Neural crest cell (in vitro differentiated cells): ENCODE results near the gene ARHGAP18. TPM values are rescaled to one million over a fixed set of nuclear protein-coding genes. Genes with fewer than 3 reads are reported as not detected.

ENCODE experiments used
- DNase-seq: peaks from one replicate; pipeline ENCODE4 v3.0.0; 2021; ENCODE audit warnings: low read depth, mixed read lengths, low spot score
- H3K27ac Mint-ChIP-seq: one replicate; pipeline ENCODE4 v1.8.0; 2021; ENCODE audit warnings: mild to moderate bottlenecking, mixed read lengths; ENCODE audit not compliant: unreplicated experiment
- H3K27me3 Mint-ChIP-seq: 2 replicates; pipeline ENCODE4 v1.8.0; 2021; ENCODE audit warnings: low read depth, mild to moderate bottlenecking, mixed read lengths
- H3K36me3 Mint-ChIP-seq: 2 replicates; pipeline ENCODE4 v1.8.0; 2021; ENCODE audit warnings: low read depth, mild to moderate bottlenecking, mixed read lengths
- H3K4me1 Mint-ChIP-seq: 2 replicates; pipeline ENCODE4 v1.8.0; 2021; ENCODE audit warnings: mixed read lengths
- H3K4me3 Mint-ChIP-seq: one replicate; pipeline ENCODE4 v1.8.0; 2021; ENCODE audit warnings: mild to moderate bottlenecking, mixed read lengths
- H3K9me3 Mint-ChIP-seq: 2 replicates; pipeline ENCODE4 v1.8.0; 2021; ENCODE audit warnings: mixed read lengths
- total RNA-seq: library from RNA; stranded (reverse); gene quantifications from 2 replicates; pipeline ENCODE4 v1.2.1, GENCODE V29; 2021
- TF ChIP-seq, protein P1 (sequence below): fragments of 200-600 bp; sonication (generic); conservative IDR thresholded peaks from 2 replicates; pipeline ENCODE4 v1.5.0; 2021; ENCODE audit warnings: antibody characterized with exemption, mild to moderate bottlenecking

The ARHGAP18 gene
- total RNA-seq, 1 donor from 2014 or later = 3.4 TPM

DNA sequence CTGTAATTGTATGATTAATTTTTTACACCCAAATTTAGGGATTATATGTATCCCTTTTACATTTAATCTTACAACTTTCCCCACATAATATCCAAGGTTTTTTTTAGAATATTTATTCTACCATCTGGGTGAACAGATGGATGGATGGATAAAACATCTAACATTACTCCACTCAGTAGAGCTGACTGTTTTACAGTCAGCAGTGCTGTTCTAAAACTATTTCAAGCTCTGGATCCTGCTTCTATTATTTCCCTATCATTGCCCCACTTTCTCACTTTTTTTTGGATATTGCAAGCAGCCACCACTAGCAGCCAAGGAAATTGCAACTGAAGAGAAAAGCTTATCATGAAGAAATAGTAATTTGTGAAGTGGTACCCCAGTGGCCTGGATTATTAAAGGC is 173.7 kb downstream of the ARHGAP18 start:
- no peaks in the 10 kb centered on the region for H3K27me3 Mint-ChIP-seq

DNA sequence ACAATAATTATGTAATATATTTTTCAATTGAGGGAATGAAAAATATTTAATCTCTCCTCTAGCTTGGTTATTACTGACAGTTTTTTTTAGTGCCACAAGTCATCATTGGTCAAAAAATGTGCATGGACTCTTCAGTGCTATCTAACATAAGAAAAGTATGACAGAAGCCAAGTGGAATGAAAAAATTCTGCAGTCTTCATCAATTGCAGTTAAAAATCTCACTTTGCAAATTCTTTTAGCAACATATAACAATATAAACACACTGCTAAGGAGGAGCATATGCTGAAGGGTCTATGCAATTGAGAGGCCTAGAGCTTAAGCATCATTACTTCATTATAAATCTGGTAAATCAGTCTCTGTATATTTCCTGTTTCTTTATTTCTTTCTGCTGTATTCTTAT is 175.1 kb downstream of the ARHGAP18 start:
- Mint-ChIP-seq H3K36me3 (peaks cover 2% of the 10 kb centered on the region), H3K27ac (no peak overlapping the region), H3K4me1 (no peaks in the 10 kb centered on the region), H3K27me3 (no peaks in the 10 kb centered on the region), H3K9me3 (peaks cover 4% of the 10 kb centered on the region), H3K4me3 (no peak overlapping the region)
- TF ChIP-seq, protein P1, sequence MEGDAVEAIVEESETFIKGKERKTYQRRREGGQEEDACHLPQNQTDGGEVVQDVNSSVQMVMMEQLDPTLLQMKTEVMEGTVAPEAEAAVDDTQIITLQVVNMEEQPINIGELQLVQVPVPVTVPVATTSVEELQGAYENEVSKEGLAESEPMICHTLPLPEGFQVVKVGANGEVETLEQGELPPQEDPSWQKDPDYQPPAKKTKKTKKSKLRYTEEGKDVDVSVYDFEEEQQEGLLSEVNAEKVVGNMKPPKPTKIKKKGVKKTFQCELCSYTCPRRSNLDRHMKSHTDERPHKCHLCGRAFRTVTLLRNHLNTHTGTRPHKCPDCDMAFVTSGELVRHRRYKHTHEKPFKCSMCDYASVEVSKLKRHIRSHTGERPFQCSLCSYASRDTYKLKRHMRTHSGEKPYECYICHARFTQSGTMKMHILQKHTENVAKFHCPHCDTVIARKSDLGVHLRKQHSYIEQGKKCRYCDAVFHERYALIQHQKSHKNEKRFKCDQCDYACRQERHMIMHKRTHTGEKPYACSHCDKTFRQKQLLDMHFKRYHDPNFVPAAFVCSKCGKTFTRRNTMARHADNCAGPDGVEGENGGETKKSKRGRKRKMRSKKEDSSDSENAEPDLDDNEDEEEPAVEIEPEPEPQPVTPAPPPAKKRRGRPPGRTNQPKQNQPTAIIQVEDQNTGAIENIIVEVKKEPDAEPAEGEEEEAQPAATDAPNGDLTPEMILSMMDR = no peak
- no peak for DNase-seq

More for the DNA sequence above, 173.7 kb downstream of the ARHGAP18 start:
- Mint-ChIP-seq H3K4me3 (no peak overlapping the region), H3K9me3 (peaks cover 4% of the 10 kb centered on the region), H3K4me1 (no peaks in the 10 kb centered on the region), H3K36me3 (peaks cover 2% of the 10 kb centered on the region), H3K27ac (no peak overlapping the region)
- no peak for DNase-seq
- TF ChIP-seq, protein P1 = no peak

Other genes starting within 250 kb of the ARHGAP18 start
- not detected in 2 replicates for gene TMEM244, start 151.1 kb upstream of the ARHGAP18 start, total RNA-seq